ENCODE results near the gene HDAC4.
A peak's percentile ranks its signal among the peaks of the same experiment; 100 is the strongest.

Gene HDAC4

DNA sequence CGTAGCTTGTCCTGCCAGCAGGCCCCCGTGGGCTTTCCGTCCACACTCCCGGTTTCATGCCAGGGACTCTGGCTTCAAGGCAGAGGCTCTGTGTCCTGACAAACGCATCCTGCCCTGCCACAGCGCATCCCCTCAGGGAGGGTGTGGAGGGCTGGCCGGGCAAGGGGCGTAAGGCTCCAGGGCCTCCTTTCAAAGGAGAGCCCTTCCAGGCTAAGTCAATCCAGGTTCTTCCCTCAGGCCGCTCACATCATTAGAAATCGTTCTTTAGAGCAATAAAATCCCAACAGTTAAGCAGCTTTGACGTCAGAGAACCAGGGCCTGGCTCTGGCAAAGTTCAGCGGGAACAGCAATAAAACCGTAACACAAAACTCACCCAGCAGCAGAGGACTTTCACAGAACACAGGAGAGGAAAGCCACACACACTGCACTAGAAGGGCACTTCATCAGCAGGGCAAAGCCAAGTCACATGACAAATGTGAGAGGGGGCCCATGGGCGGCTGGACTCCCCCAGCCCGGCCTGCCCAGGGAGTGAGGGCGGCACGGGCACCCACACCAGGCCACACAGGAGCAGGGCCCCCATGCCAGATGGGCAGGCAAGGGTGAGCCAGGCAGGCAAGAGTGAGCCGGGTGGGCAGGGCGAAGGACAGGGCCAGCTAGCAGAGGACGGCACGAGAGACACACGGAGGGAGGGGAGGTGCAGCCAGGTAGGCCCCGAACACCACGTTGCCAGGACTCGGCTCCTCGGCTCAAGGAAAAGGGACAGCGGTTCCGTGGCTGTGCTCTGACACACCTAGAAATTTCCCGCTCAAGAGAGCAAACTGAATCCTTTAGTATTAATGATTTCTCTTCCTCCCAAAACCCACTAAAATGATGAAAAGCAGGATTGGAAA is 52.0 kb downstream of the HDAC4 start:
- H3K9ac ChIP-seq (ENCODE audit: low read depth in 1 of 2, low read length in 2 of 2): peak overlapping the region; percentile 49 to 57
- no peaks in the 10 kb centered on the region for H3K9me3 ChIP-seq (ENCODE audit: control insufficient read depth in 1 of 2, low read length in 2 of 2)
- peaks cover 27% of the 10 kb centered on the region in 2 donors for H3K4me1 ChIP-seq (ENCODE audit: control insufficient read depth in 1 of 2, insufficient read depth in 2 of 2, low read length in 2 of 2)
- peaks cover 3 to 21% of the 10 kb centered on the region in 2 donors for H3K36me3 ChIP-seq (ENCODE audit: control insufficient read depth in 1 of 2, insufficient read depth in 2 of 2, low read length in 2 of 2)
- peak overlapping the region; percentile 84 for H3K27ac ChIP-seq (ENCODE audit: low read depth, low read length)
- H3K4me3 ChIP-seq (ENCODE audit: low read depth in 1 of 2, low read length in 2 of 2): peak overlapping the region in 1 of 2 donors; percentile 32
- H3K27me3 ChIP-seq (ENCODE audit: control insufficient read depth in 1 of 2, insufficient read depth in 2 of 2, low read length in 2 of 2): no peaks in the 10 kb centered on the region

GRCh38 chr2:239346676-239347075 is 54.1 kb downstream of the HDAC4 start:
- no peaks in the 10 kb centered on the region for H3K27me3 ChIP-seq (ENCODE audit: control insufficient read depth in 1 of 2, insufficient read depth in 2 of 2, low read length in 2 of 2)
- H3K27ac ChIP-seq (ENCODE audit: low read depth, low read length): no peak overlapping the region
- no peak overlapping the region for H3K9ac ChIP-seq (ENCODE audit: low read depth in 1 of 2, low read length in 2 of 2)
- no peak overlapping the region for H3K4me3 ChIP-seq (ENCODE audit: low read depth in 1 of 2, low read length in 2 of 2)
- peaks cover 0 to 15% of the 10 kb centered on the region in 2 donors for H3K36me3 ChIP-seq (ENCODE audit: control insufficient read depth in 1 of 2, insufficient read depth in 2 of 2, low read length in 2 of 2)
- H3K4me1 ChIP-seq (ENCODE audit: control insufficient read depth in 1 of 2, insufficient read depth in 2 of 2, low read length in 2 of 2): peaks cover 27% of the 10 kb centered on the region in 2 donors
- no peaks in the 10 kb centered on the region for H3K9me3 ChIP-seq (ENCODE audit: control insufficient read depth in 1 of 2, low read length in 2 of 2)

DNA sequence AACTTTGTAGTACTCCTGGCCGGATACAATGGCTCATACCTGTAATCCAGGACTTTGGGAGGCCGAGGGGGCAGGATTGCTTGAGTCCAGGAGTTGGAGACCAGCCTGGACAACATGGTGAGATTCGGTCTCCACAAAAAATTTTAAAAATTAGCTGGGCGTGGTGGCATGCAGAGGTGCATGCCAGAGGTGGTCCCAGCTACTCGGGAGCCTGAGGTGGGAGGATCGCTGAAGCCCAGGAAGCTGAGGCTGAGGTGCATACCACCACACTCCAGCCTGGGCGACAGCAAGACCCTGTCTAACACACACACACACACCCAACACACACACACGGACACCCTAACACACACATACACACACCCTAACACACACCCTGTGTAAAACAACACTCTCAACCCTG is 55.6 kb downstream of the HDAC4 start:
- Histone ChIP-seq H3K9me3 (ENCODE audit: control insufficient read depth in 1 of 2, low read length in 2 of 2) (no peaks in the 10 kb centered on the region), H3K36me3 (ENCODE audit: control insufficient read depth in 1 of 2, insufficient read depth in 2 of 2, low read length in 2 of 2) (peaks cover 0 to 10% of the 10 kb centered on the region in 2 donors), H3K27ac (ENCODE audit: low read depth, low read length) (no peak overlapping the region), H3K4me3 (ENCODE audit: low read depth in 1 of 2, low read length in 2 of 2) (no peak overlapping the region), H3K27me3 (ENCODE audit: control insufficient read depth in 1 of 2, insufficient read depth in 2 of 2, low read length in 2 of 2) (no peaks in the 10 kb centered on the region), H3K9ac (ENCODE audit: low read depth in 1 of 2, low read length in 2 of 2) (no peak overlapping the region), H3K4me1 (ENCODE audit: control insufficient read depth in 1 of 2, insufficient read depth in 2 of 2, low read length in 2 of 2) (peaks cover 27% of the 10 kb centered on the region in 2 donors)

DNA sequence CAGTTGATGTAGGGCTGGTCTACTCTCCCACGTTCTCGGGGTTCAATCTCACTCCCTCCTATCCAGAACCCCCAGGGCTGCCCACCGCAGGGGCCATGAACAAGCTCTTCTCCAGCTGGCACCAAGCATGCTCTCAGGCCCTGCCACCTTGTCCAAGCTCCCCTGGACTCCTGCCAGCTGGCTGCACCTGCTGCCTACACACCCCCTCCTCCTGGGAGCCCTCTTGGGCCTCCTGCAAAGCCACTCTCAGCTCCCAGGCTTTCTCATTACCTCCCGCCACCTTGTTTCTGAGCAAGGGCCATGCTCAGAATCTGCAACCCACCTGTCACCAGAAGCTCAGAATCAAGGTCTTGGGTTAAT is 56.0 kb downstream of the HDAC4 start:
- H3K4me3 ChIP-seq (ENCODE audit: low read depth in 1 of 2, low read length in 2 of 2): no peak overlapping the region
- H3K27me3 ChIP-seq (ENCODE audit: control insufficient read depth in 1 of 2, insufficient read depth in 2 of 2, low read length in 2 of 2): no peaks in the 10 kb centered on the region
- H3K27ac ChIP-seq (ENCODE audit: low read depth, low read length): no peak overlapping the region
- H3K36me3 ChIP-seq (ENCODE audit: control insufficient read depth in 1 of 2, insufficient read depth in 2 of 2, low read length in 2 of 2): peaks cover 0 to 10% of the 10 kb centered on the region in 2 donors
- no peak overlapping the region for H3K9ac ChIP-seq (ENCODE audit: low read depth in 1 of 2, low read length in 2 of 2)
- peaks cover 27 to 29% of the 10 kb centered on the region in 2 donors for H3K4me1 ChIP-seq (ENCODE audit: control insufficient read depth in 1 of 2, insufficient read depth in 2 of 2, low read length in 2 of 2)
- no peaks in the 10 kb centered on the region for H3K9me3 ChIP-seq (ENCODE audit: control insufficient read depth in 1 of 2, low read length in 2 of 2)

GRCh38 chr2:239343946-239344856 is 56.6 kb downstream of the HDAC4 start:
- Histone ChIP-seq H3K9me3 (ENCODE audit: control insufficient read depth in 1 of 2, low read length in 2 of 2) (no peaks in the 10 kb centered on the region), H3K9ac (ENCODE audit: low read depth in 1 of 2, low read length in 2 of 2) (no peak overlapping the region), H3K4me3 (ENCODE audit: low read depth in 1 of 2, low read length in 2 of 2) (no peak overlapping the region), H3K27ac (ENCODE audit: low read depth, low read length) (no peak overlapping the region), H3K4me1 (ENCODE audit: control insufficient read depth in 1 of 2, insufficient read depth in 2 of 2, low read length in 2 of 2) (peaks cover 23 to 31% of the 10 kb centered on the region in 2 donors), H3K27me3 (ENCODE audit: control insufficient read depth in 1 of 2, insufficient read depth in 2 of 2, low read length in 2 of 2) (no peaks in the 10 kb centered on the region), H3K36me3 (ENCODE audit: control insufficient read depth in 1 of 2, insufficient read depth in 2 of 2, low read length in 2 of 2) (peaks cover 0 to 6% of the 10 kb centered on the region in 2 donors)

GRCh38 chr2:239343460-239343859 is 57.4 kb downstream of the HDAC4 start:
- peaks cover 18 to 28% of the 10 kb centered on the region in 2 donors for H3K4me1 ChIP-seq (ENCODE audit: control insufficient read depth in 1 of 2, insufficient read depth in 2 of 2, low read length in 2 of 2)
- H3K9ac ChIP-seq (ENCODE audit: low read depth in 1 of 2, low read length in 2 of 2): no peak overlapping the region
- H3K4me3 ChIP-seq (ENCODE audit: low read depth in 1 of 2, low read length in 2 of 2): no peak overlapping the region
- H3K27me3 ChIP-seq (ENCODE audit: control insufficient read depth in 1 of 2, insufficient read depth in 2 of 2, low read length in 2 of 2): no peaks in the 10 kb centered on the region
- no peak overlapping the region for H3K27ac ChIP-seq (ENCODE audit: low read depth, low read length)
- H3K36me3 ChIP-seq (ENCODE audit: control insufficient read depth in 1 of 2, insufficient read depth in 2 of 2, low read length in 2 of 2): peaks cover 0 to 6% of the 10 kb centered on the region in 2 donors
- H3K9me3 ChIP-seq (ENCODE audit: control insufficient read depth in 1 of 2, low read length in 2 of 2): no peaks in the 10 kb centered on the region

GRCh38 chr2:239341840-239342239 is 59.0 kb downstream of the HDAC4 start:
- no peak overlapping the region for H3K4me3 ChIP-seq (ENCODE audit: low read depth in 1 of 2, low read length in 2 of 2)
- H3K4me1 ChIP-seq (ENCODE audit: control insufficient read depth in 1 of 2, insufficient read depth in 2 of 2, low read length in 2 of 2): peaks cover 16 to 34% of the 10 kb centered on the region in 2 donors
- peaks cover 0 to 6% of the 10 kb centered on the region in 2 donors for H3K36me3 ChIP-seq (ENCODE audit: control insufficient read depth in 1 of 2, insufficient read depth in 2 of 2, low read length in 2 of 2)
- no peak overlapping the region for H3K9ac ChIP-seq (ENCODE audit: low read depth in 1 of 2, low read length in 2 of 2)
- no peak overlapping the region for H3K27ac ChIP-seq (ENCODE audit: low read depth, low read length)
- H3K27me3 ChIP-seq (ENCODE audit: control insufficient read depth in 1 of 2, insufficient read depth in 2 of 2, low read length in 2 of 2): no peaks in the 10 kb centered on the region
- H3K9me3 ChIP-seq (ENCODE audit: control insufficient read depth in 1 of 2, low read length in 2 of 2): no peaks in the 10 kb centered on the region

DNA sequence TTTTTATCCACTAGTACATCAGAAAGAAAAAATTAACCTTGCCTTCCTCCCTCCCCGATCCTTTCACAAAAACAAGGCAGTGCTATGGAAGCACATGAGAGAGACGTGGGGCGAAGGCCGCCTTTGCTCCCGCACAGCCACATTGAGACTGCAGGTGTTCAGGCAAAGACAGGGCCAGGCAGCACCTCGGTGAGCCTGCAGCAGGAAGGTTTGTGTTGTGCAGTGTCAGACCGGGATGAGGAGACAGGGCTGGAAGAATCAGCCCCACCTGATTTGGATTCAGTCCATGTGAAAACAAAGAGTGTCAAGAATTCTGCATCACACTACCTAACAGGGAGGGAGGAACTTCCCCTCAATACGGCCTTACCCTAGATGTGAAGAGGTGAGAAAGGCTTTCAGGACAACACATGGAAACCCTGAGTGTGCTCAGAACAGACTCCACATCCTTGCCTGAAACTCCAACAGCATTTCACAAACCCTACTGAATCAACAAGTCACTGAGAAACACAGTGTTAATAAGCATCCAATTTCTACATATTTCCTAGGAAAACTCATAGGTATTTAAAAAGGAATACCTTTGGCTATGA is 59.6 kb downstream of the HDAC4 start:
- Histone ChIP-seq H3K27ac (ENCODE audit: low read depth, low read length) (no peak overlapping the region), H3K9ac (ENCODE audit: low read depth in 1 of 2, low read length in 2 of 2) (no peak overlapping the region), H3K36me3 (ENCODE audit: control insufficient read depth in 1 of 2, insufficient read depth in 2 of 2, low read length in 2 of 2) (peaks cover 0 to 6% of the 10 kb centered on the region in 2 donors), H3K9me3 (ENCODE audit: control insufficient read depth in 1 of 2, low read length in 2 of 2) (no peaks in the 10 kb centered on the region), H3K4me1 (ENCODE audit: control insufficient read depth in 1 of 2, insufficient read depth in 2 of 2, low read length in 2 of 2) (peaks cover 11 to 29% of the 10 kb centered on the region in 2 donors), H3K27me3 (ENCODE audit: control insufficient read depth in 1 of 2, insufficient read depth in 2 of 2, low read length in 2 of 2) (no peaks in the 10 kb centered on the region), H3K4me3 (ENCODE audit: low read depth in 1 of 2, low read length in 2 of 2) (no peak overlapping the region)

- Histone ChIP-seq H3K27ac (ENCODE audit: low read depth, low read length) (no peak overlapping the region), H3K9ac (ENCODE audit: low read depth in 1 of 2, low read length in 2 of 2) (no peak overlapping the region), H3K27me3 (ENCODE audit: control insufficient read depth in 1 of 2, insufficient read depth in 2 of 2, low read length in 2 of 2) (no peaks in the 10 kb centered on the region), H3K4me3 (ENCODE audit: low read depth in 1 of 2, low read length in 2 of 2) (no peak overlapping the region), H3K36me3 (ENCODE audit: control insufficient read depth in 1 of 2, insufficient read depth in 2 of 2, low read length in 2 of 2) (peaks cover 0 to 6% of the 10 kb centered on the region in 2 donors), H3K9me3 (ENCODE audit: control insufficient read depth in 1 of 2, low read length in 2 of 2) (no peaks in the 10 kb centered on the region), H3K4me1 (ENCODE audit: control insufficient read depth in 1 of 2, insufficient read depth in 2 of 2, low read length in 2 of 2) (peaks cover 6 to 23% of the 10 kb centered on the region in 2 donors)
These were observed 60.9 kb downstream of the HDAC4 start for GRCh38 chr2:239339726-239340601.
